Renal pelvis (tissue), 4 donors: ENCODE data around the gene LSM12. TPM values are rescaled to one million over a fixed set of nuclear protein-coding genes. Genes with fewer than 3 reads are reported as not detected.
"Not testable (repeated sequence)": the region's sequence is repeated elsewhere in the genome, so short reads cannot be mapped to it uniquely, and the experiment has no call there.

ENCODE experiments used
- DNase-seq: peaks from one replicate; pipeline ENCODE4 v3.0.0-alpha.2; 2013
- polyA plus RNA-seq, 3 donors: library from polyadenylated mRNA; unstranded; fragments of 120-200 nt; gene quantifications; one replicate each; pipeline ENCODE4 v1.2.1, GENCODE V29; 2013; ENCODE audit not compliant: insufficient read length in 3 of 3

LSM12 gene
- polyA plus RNA-seq, 3 donors = 38.4 to 41.6 (median 39.2) TPM

- no peak for DNase-seq
Observed at GRCh38 chr17:44102849-44103622, 36.6 kb upstream of the LSM12 start.

GRCh38 chr17:44101858-44102257 is 35.4 kb upstream of the LSM12 start:
- DNase-seq = not testable (repeated sequence)

GRCh38 chr17:44097110-44097958 is 30.9 kb upstream of the LSM12 start:
- no peak for DNase-seq

- peak; percentile 91 for DNase-seq
Observed at GRCh38 chr17:44095647-44096496, 29.4 kb upstream of the LSM12 start.

GRCh38 chr17:44095388-44095646 is 28.8 kb upstream of the LSM12 start:
- DNase-seq = no peak

GRCh38 chr17:44094701-44095387 is 28.4 kb upstream of the LSM12 start:
- DNase-seq = no peak

GRCh38 chr17:44093231-44093900 is 26.9 kb upstream of the LSM12 start:
- no peak for DNase-seq

GRCh38 chr17:44092051-44092450 is 25.6 kb upstream of the LSM12 start:
- DNase-seq = no peak

- DNase-seq = no peak
Observed at GRCh38 chr17:44091200-44091997, 24.9 kb upstream of the LSM12 start.

- no peak for DNase-seq
Observed at GRCh38 chr17:44088254-44088653, 21.8 kb upstream of the LSM12 start.

- no peak for DNase-seq
Observed at GRCh38 chr17:44087319-44087718, 20.8 kb upstream of the LSM12 start.

- no peak for DNase-seq
Observed at GRCh38 chr17:44086364-44087311, 20.2 kb upstream of the LSM12 start.

- no peak for DNase-seq
Observed at GRCh38 chr17:44085908-44086307, 19.4 kb upstream of the LSM12 start.

GRCh38 chr17:44084921-44085320 is 18.4 kb upstream of the LSM12 start:
- no peak for DNase-seq

- DNase-seq = no peak
Observed at GRCh38 chr17:44084131-44084538, 17.7 kb upstream of the LSM12 start.

GRCh38 chr17:44083250-44083849 is 16.9 kb upstream of the LSM12 start:
- DNase-seq = no peak

- DNase-seq = no peak
Observed at GRCh38 chr17:44082256-44082927, 15.9 kb upstream of the LSM12 start.

GRCh38 chr17:44081681-44082080 is 15.2 kb upstream of the LSM12 start:
- no peak for DNase-seq
